SK-N-SH (cell line): ENCODE measurements around the gene MX1.

Experiments
- EP300 ChIP-seq, 2 experiments: IDR thresholded peaks; 2 replicates each; pipeline versions ENCODE4 v1.4.0 to v1.6.1; 2012; ENCODE audit warnings: borderline replicate concordance in 1 of 2, low read depth in 1 of 2, low read length in 1 of 2
- EZH2phosphoT487 ChIP-seq: fragments of 200-600 bp; sonication (generic); IDR thresholded peaks from 2 replicates; pipeline ENCODE4 v1.6.1; 2017; ENCODE audit warnings: low read depth, mixed run types, mild to moderate bottlenecking, antibody characterized with exemption, moderate library complexity, borderline replicate concordance
- MAX ChIP-seq: IDR thresholded peaks from 2 replicates; pipeline ENCODE4 v1.4.0; 2012; ENCODE audit warnings: low read depth
- REST ChIP-seq: IDR thresholded peaks from 2 replicates; pipeline ENCODE4 v1.6.1; 2012; ENCODE audit warnings: mild to moderate bottlenecking, low read depth, low read length, moderate library complexity
- YY1 ChIP-seq: IDR thresholded peaks from 2 replicates; pipeline ENCODE4 v1.4.0; 2012; ENCODE audit warnings: low read depth, mild to moderate bottlenecking
- TF ChIP-seq, protein P1 (sequence below): fragments of 200-600 bp; sonication (generic); IDR thresholded peaks from 2 replicates; pipeline ENCODE4 v1.6.1; 2017; ENCODE audit warnings: antibody characterized with exemption, mild to moderate bottlenecking, moderate library complexity
- TF ChIP-seq, protein P2 (sequence below): fragments of 150-350 bp; IDR thresholded peaks from 2 replicates; pipeline ENCODE4 v1.6.1; 2017; ENCODE audit warnings: antibody characterized with exemption, low read length, low read depth, borderline replicate concordance

GRCh38 chr21:41443562-41443961 is 17.5 kb downstream of the MX1 start:
- TF ChIP-seq EZH2phosphoT487 (no peak), EP300 (IDR thresholded peaks at IDR 0.05; ENCODE audit: borderline replicate concordance in 1 of 2, low read depth in 1 of 2, low read length in 1 of 2) (no peak), YY1 (no peak), MAX (no peak), REST (no peak)
- TF ChIP-seq, protein P1, sequence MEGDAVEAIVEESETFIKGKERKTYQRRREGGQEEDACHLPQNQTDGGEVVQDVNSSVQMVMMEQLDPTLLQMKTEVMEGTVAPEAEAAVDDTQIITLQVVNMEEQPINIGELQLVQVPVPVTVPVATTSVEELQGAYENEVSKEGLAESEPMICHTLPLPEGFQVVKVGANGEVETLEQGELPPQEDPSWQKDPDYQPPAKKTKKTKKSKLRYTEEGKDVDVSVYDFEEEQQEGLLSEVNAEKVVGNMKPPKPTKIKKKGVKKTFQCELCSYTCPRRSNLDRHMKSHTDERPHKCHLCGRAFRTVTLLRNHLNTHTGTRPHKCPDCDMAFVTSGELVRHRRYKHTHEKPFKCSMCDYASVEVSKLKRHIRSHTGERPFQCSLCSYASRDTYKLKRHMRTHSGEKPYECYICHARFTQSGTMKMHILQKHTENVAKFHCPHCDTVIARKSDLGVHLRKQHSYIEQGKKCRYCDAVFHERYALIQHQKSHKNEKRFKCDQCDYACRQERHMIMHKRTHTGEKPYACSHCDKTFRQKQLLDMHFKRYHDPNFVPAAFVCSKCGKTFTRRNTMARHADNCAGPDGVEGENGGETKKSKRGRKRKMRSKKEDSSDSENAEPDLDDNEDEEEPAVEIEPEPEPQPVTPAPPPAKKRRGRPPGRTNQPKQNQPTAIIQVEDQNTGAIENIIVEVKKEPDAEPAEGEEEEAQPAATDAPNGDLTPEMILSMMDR, result no peak
- TF ChIP-seq, protein P2, sequence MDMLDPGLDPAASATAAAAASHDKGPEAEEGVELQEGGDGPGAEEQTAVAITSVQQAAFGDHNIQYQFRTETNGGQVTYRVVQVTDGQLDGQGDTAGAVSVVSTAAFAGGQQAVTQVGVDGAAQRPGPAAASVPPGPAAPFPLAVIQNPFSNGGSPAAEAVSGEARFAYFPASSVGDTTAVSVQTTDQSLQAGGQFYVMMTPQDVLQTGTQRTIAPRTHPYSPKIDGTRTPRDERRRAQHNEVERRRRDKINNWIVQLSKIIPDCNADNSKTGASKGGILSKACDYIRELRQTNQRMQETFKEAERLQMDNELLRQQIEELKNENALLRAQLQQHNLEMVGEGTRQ, result no peak
